IPS-15b (cell line): Measurements from ENCODE around the gene ZMPSTE24.

Experiments used
- H3K27me3 ChIP-seq: one replicate; pipeline ENCODE4 v1.6.1; 2013; ENCODE audit warnings: low read length; ENCODE audit not compliant: control insufficient read depth, insufficient read depth
- H3K36me3 ChIP-seq: one replicate; pipeline ENCODE4 v1.6.1; 2013; ENCODE audit warnings: low read length; ENCODE audit not compliant: control insufficient read depth, insufficient read depth
- H3K4me1 ChIP-seq: one replicate; pipeline ENCODE4 v1.6.1; 2013; ENCODE audit warnings: mild to moderate bottlenecking, low read length; ENCODE audit not compliant: control insufficient read depth, insufficient read depth
- H3K4me3 ChIP-seq: one replicate; pipeline ENCODE4 v1.5.1; 2013; ENCODE audit warnings: low read depth, low read length
- H3K9ac ChIP-seq: one replicate; pipeline ENCODE4 v1.6.1; 2013; ENCODE audit warnings: low read depth, mild to moderate bottlenecking, low read length
- H3K9me3 ChIP-seq: one replicate; pipeline ENCODE4 v1.6.1; 2013; ENCODE audit warnings: mild to moderate bottlenecking, low read length; ENCODE audit not compliant: control insufficient read depth, insufficient read depth

Gene ZMPSTE24

DNA sequence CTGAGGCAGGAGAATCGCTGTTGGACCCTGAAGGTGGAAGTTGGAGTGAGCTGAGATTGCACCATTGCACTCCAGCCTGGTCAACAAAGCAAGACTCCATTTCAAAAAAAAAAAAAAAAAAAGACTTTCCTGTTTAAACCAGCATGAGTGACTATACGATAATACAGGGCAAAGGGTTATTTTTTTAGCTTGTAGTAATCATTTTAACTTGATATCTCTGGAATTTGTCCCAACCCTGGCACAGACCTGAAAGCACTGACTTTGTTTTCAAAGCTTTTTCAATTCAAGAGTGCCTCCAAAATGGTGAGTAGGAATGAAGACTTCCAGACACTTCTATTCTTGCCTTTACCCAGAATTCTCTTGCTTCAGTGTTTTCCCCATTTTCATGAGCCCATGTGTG lies 14.7 kb upstream of the ZMPSTE24 start:
- Histone ChIP-seq H3K4me1 (no peaks in the 10 kb centered on the region), H3K9me3 (no peaks in the 10 kb centered on the region), H3K27me3 (no peaks in the 10 kb centered on the region), H3K4me3 (no peak overlapping the region), H3K36me3 (no peaks in the 10 kb centered on the region), H3K9ac (no peak overlapping the region)

GRCh38 chr1:40244138-40244744 lies 13.8 kb upstream of the ZMPSTE24 start:
- Histone ChIP-seq H3K9me3 (no peaks in the 10 kb centered on the region), H3K9ac (no peak overlapping the region), H3K27me3 (no peaks in the 10 kb centered on the region), H3K36me3 (no peaks in the 10 kb centered on the region), H3K4me3 (no peak overlapping the region), H3K4me1 (no peaks in the 10 kb centered on the region)

DNA sequence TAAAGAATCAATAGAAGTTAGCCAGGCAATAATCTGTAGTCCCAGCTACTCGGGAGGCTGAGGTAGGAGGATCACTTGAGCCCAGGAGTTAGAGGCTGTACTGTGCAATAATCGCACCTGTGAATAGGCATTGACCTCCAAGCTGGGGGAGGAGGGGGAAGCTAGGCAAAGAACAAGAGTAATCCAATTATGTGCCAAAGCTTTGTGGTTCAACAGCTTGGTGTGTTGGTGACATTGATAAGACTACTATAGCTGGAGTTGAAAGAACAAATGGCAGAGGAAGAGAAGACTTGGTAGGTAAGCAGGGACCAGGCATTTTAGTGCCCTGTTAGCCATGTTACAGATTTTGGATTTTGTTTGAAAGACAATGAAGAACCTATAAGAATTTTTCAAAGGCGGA lies 12.3 kb upstream of the ZMPSTE24 start:
- Histone ChIP-seq H3K9me3 (no peaks in the 10 kb centered on the region), H3K4me3 (no peak overlapping the region), H3K4me1 (no peaks in the 10 kb centered on the region), H3K36me3 (no peaks in the 10 kb centered on the region), H3K27me3 (no peaks in the 10 kb centered on the region), H3K9ac (no peak overlapping the region)

DNA sequence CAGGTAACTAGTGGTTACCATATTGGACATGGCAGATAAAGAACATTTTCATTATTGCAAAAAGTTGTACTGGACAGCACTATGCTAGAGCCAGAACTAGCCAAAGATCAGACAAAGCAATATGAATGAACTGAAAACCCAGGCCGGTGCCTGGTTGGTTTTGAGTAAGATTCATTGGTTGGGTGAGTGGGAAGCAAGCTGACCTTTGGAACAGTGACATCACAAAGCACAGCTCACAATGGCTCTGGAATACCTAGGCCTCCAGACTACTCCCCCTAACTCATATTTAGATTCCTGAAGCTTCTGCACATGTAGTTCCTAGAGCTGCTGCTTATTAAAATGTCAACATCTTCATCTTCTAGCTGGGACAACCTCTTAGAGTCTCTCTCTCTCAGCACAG lies 10.4 kb upstream of the ZMPSTE24 start, which contains the start of gene TMCO2:
Gene TMCO2, plus strand, starts transcription at position 283 of the 400 bp plus-strand sequence. Its CDS starts 57 bp downstream, at position 340.
- Histone ChIP-seq H3K36me3 (no peaks in the 10 kb centered on the region), H3K9me3 (no peaks in the 10 kb centered on the region), H3K4me3 (no peak within 1 kb of the TSS), H3K27me3 (no peaks in the 10 kb centered on the region), H3K9ac (no peak within 1 kb of the TSS), H3K4me1 (no peaks in the 10 kb centered on the region)

DNA sequence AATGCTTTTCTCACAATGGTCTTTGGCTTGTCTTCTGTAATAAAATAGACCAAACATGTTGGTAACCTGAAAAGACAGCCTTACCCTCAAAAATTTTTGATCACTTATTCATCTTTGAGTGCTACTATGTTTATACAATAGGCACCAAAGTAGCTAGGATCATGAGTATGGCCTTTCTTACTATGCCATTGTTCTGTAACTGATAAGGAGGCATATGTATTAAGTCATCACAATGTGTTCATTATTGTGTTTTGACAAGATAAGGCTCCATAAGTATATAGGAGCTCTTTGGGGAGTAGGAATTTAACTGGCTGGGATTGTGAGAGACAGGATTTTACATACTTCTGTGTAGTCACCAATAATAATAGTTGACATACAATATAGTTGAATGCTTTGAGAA lies 9.6 kb upstream of the ZMPSTE24 start:
- H3K36me3 ChIP-seq = no peaks in the 10 kb centered on the region
- no peak overlapping the region for H3K4me3 ChIP-seq
- H3K27me3 ChIP-seq = no peaks in the 10 kb centered on the region
- no peak overlapping the region for H3K9ac ChIP-seq
- H3K4me1 ChIP-seq = no peaks in the 10 kb centered on the region
- H3K9me3 ChIP-seq = no peaks in the 10 kb centered on the region

GRCh38 chr1:40251456-40251855 lies 6.6 kb upstream of the ZMPSTE24 start:
- Histone ChIP-seq H3K36me3 (no peaks in the 10 kb centered on the region), H3K9me3 (no peaks in the 10 kb centered on the region), H3K27me3 (no peaks in the 10 kb centered on the region), H3K4me1 (no peaks in the 10 kb centered on the region), H3K4me3 (no peak overlapping the region), H3K9ac (no peak overlapping the region)

GRCh38 chr1:40252601-40253000 lies 5.4 kb upstream of the ZMPSTE24 start:
- H3K4me3 ChIP-seq = no peak overlapping the region
- H3K27me3 ChIP-seq = no peaks in the 10 kb centered on the region
- no peak overlapping the region for H3K9ac ChIP-seq
- H3K36me3 ChIP-seq = no peaks in the 10 kb centered on the region
- H3K9me3 ChIP-seq = no peaks in the 10 kb centered on the region
- no peaks in the 10 kb centered on the region for H3K4me1 ChIP-seq

GRCh38 chr1:40255231-40255630 lies 2.8 kb upstream of the ZMPSTE24 start:
- peaks cover 2% of the 10 kb centered on the region for H3K36me3 ChIP-seq
- H3K4me1 ChIP-seq = no peaks in the 10 kb centered on the region
- H3K9ac ChIP-seq = no peak overlapping the region
- no peak overlapping the region for H3K4me3 ChIP-seq
- H3K27me3 ChIP-seq = no peaks in the 10 kb centered on the region
- no peaks in the 10 kb centered on the region for H3K9me3 ChIP-seq

- H3K9ac ChIP-seq = peak overlapping the region; percentile 82
- no peaks in the 10 kb centered on the region for H3K27me3 ChIP-seq
- H3K4me3 ChIP-seq = peak overlapping the region; percentile 70
- H3K9me3 ChIP-seq = no peaks in the 10 kb centered on the region
- H3K4me1 ChIP-seq = no peaks in the 10 kb centered on the region
- peaks cover 8% of the 10 kb centered on the region for H3K36me3 ChIP-seq
Measured at GRCh38 chr1:40256401-40257084, 1.5 kb upstream of the ZMPSTE24 start.

DNA sequence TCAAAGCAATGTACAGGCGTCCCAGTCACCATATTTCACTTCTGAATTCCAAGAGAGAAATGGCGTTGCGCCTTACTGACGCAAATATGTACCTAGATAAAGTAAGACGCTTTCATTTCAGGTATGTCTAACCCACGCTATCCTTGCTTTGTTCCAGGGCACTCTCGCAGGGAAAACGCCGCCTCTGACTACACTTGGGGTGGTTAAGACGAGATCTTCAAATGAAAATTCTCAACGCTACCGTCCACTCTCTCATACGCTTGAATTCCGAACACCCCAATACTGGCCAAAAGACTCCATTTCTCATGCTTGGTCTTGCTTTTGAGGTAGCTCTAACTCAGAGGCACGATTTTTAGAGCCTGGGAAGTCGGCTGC lies 736 bp upstream of the ZMPSTE24 start:
- Histone ChIP-seq H3K4me1 (no peaks in the 10 kb centered on the region), H3K4me3 (peak overlapping the region; percentile 70), H3K27me3 (no peaks in the 10 kb centered on the region), H3K36me3 (peaks cover 8% of the 10 kb centered on the region), H3K9me3 (no peaks in the 10 kb centered on the region), H3K9ac (peak overlapping the region; percentile 82)

DNA sequence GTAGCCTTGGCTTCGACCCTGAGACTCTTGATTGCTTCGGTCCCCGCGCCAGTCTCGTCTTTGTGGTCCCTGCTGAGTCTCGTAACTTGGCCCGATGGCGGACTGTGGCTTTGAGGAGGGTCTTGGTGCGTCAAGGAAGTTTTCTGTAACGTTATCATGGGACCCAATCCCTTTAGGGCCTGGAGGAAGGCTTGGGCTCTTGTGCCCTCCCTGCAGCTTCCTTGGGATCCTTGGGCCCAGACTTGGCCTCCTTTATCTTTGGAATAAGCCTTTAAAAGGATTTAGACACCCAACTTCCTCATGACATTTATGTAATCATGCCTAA lies 371 bp downstream of the ZMPSTE24 start:
- H3K4me1 ChIP-seq = no peaks in the 10 kb centered on the region
- H3K36me3 ChIP-seq = peaks cover 8% of the 10 kb centered on the region
- H3K4me3 ChIP-seq = peak overlapping the region; percentile 82
- no peaks in the 10 kb centered on the region for H3K9me3 ChIP-seq
- peak overlapping the region; percentile 80 for H3K9ac ChIP-seq
- no peaks in the 10 kb centered on the region for H3K27me3 ChIP-seq

DNA sequence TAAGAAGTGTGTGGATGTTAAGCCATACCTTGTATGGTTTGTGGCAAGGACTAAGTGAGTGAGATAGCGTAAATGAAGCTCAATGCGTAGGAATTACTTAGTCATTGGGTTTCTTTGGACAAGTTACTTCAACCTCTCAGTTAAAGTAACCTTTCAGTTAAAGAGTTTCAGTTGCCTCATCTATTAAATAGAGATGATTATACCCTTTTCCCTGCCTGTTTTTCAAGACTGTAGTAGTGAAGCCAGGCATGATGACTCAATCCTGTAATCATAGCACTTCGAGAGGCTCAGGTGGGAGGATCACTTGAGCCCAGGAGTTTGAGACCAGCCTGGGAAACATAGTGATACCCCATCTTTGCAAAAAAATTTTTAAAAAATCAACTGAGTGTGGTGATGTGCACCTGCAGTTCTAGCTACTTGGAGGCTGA lies 6.3 kb downstream of the ZMPSTE24 start:
- no peak overlapping the region for H3K9ac ChIP-seq
- no peak overlapping the region for H3K4me3 ChIP-seq

More for the DNA sequence above, 6.3 kb downstream of the ZMPSTE24 start:
- Histone ChIP-seq H3K36me3 (peaks cover 8% of the 10 kb centered on the region), H3K27me3 (no peaks in the 10 kb centered on the region), H3K4me1 (no peaks in the 10 kb centered on the region), H3K9me3 (no peaks in the 10 kb centered on the region)
